ENCODE results near the gene MYBPC3. TPM values are rescaled to one million over a fixed set of nuclear protein-coding genes. Genes with fewer than 3 reads are reported as not detected.

The MYBPC3 gene
- total RNA-seq, 2 donors from 2014 or later = not detected

DNA sequence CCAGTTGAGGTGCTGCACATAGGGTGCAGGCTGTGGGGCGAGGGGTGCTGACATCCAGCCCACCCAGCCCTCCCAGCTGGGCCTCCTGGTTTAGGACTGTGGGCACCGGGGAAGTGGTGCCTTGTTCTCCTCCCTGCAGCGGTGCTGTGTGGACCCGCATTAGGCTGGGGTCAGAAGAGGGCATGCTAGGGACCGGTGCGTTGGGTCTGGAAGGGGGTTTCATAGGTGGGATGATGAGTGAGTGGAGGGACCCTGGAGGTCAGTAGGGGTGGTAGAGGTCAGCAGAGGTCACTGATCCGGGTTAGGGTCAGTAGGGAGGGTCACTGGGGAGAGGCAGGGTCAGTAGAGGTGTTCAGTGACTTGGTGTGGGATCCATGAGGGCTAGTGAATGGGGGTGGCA lies 6.7 kb upstream of the MYBPC3 start:
- no peaks in the 10 kb centered on the region for H3K36me3 Mint-ChIP-seq (ENCODE audit: insufficient read depth in 2 of 2)
- no peaks in the 10 kb centered on the region for H3K27me3 Mint-ChIP-seq (ENCODE audit: low read depth)
- DNase-seq (no peak), ATAC-seq (replicated peaks in 1 of 2) (no peak)
- H3K4me1 Mint-ChIP-seq (ENCODE audit: low read depth) = peaks cover 21% of the 10 kb centered on the region
- H3K9me3 Mint-ChIP-seq = no peaks in the 10 kb centered on the region
- H3K4me3 Mint-ChIP-seq = no peak overlapping the region
- no peak overlapping the region for H3K27ac Mint-ChIP-seq

DNA sequence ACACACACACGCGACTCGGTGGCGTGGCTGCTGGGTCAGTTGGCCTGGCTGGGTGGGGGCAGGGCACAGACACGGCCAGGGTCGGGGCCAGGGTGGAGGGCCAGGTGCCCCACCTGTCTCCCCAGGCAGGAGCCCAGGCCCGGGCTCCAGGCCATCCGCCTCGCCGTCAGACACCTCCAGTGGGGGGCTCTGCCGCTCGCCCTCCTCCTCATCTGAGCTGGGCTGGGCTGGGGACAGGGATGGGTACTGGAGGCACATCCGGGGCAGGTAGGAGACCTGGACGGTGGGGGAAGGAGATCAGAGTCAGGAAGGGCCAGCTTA lies 6.2 kb upstream of the MYBPC3 start:
- H3K4me1 Mint-ChIP-seq (ENCODE audit: low read depth) = peaks cover 21% of the 10 kb centered on the region
- H3K27me3 Mint-ChIP-seq (ENCODE audit: low read depth) = no peaks in the 10 kb centered on the region
- no peak overlapping the region for H3K4me3 Mint-ChIP-seq
- H3K36me3 Mint-ChIP-seq (ENCODE audit: insufficient read depth in 2 of 2) = no peaks in the 10 kb centered on the region
- H3K9me3 Mint-ChIP-seq = no peaks in the 10 kb centered on the region
- no peak for ATAC-seq (replicated peaks in 1 of 2)
- no peak overlapping the region for H3K27ac Mint-ChIP-seq
- DNase-seq = no peak

DNA sequence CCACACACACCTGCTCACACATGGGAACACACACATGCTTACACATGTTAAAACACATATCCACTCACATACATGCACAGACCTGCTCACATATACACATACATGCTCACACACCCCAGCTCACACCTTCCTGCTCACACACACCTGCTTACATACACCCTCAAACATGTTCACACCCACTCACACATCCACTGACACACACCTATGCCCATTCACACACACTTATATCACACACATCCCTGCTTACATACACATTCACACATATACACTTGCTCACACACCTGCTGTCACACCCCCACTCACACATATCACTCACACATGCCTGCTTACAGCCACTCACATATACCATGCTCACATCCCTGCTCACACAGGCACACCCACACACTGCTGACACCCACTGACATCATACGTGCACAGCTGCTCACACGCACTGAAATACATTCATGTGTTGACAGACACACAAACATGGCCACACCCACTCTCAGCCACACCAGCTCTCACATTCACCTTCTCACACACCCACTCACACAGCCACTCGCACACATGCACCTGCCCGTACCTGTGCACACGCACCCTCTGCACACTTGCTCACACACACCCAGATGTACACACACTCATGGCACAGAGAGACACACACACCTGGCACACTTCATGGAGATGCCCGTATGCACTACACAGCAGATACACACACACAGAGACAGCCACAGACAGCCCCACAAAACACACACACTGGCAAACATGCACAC lies 5.7 kb upstream of the MYBPC3 start:
- Mint-ChIP-seq H3K4me3 (no peak overlapping the region), H3K9me3 (no peaks in the 10 kb centered on the region), H3K36me3 (ENCODE audit: insufficient read depth in 2 of 2) (no peaks in the 10 kb centered on the region), H3K4me1 (ENCODE audit: low read depth) (peaks cover 21% of the 10 kb centered on the region), H3K27ac (no peak overlapping the region), H3K27me3 (ENCODE audit: low read depth) (no peaks in the 10 kb centered on the region)
- no peak for DNase-seq
- no peak for ATAC-seq (replicated peaks in 1 of 2)

DNA sequence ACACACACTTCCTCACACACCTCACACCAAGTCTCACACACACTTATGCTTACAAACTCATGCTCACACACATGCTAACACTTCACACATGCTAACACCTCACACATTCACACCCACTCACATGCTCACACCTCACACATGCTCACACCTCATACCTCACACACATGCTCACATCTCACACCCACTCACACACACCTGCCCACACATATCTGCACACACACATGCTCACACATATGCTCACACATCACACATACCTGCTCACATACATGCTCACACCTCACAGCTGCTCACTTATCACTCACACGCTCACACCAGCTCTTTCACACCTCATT lies 4.5 kb upstream of the MYBPC3 start:
- no peak overlapping the region for H3K4me3 Mint-ChIP-seq
- no peaks in the 10 kb centered on the region for H3K36me3 Mint-ChIP-seq (ENCODE audit: insufficient read depth in 2 of 2)
- no peaks in the 10 kb centered on the region for H3K9me3 Mint-ChIP-seq
- H3K4me1 Mint-ChIP-seq (ENCODE audit: low read depth) = peaks cover 21% of the 10 kb centered on the region
- DNase-seq (no peak), ATAC-seq (replicated peaks in 1 of 2) (no peak)
- H3K27ac Mint-ChIP-seq = no peak overlapping the region
- no peaks in the 10 kb centered on the region for H3K27me3 Mint-ChIP-seq (ENCODE audit: low read depth)

DNA sequence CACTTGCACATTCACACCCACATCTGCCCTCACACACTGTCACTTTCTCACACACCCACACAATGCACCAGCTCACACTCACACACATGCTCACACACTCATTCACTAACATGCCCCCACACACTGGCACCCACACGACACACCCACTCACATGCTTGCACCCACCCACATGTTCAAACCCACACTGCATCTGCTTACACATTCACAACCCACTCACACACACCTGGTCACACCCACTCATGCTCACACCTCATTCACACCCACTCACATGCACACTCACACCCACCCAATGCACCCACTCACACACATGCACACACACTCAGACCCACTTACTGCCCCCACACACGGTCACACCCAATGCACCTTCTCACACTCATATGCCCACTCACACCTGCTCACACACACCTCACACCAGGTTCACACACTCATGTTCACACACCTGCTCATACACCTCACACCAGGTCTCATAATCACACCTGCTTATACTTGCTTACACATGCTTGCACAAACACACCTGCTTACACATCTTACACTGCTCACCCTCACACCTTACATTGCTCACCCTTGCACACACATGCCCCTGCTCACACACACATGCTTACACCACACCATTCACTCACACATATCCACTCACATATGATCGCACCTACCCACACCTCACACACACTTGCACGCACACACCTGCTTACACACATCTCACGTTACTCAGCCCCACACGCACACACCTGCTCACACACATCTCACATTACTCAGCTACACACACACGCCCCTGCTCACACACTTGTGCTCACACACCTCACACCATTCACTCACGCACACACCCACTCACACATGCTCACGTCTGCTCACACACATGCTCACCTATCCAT lies 3.9 kb upstream of the MYBPC3 start:
- Mint-ChIP-seq H3K9me3 (no peaks in the 10 kb centered on the region), H3K27ac (no peak overlapping the region)

DNA sequence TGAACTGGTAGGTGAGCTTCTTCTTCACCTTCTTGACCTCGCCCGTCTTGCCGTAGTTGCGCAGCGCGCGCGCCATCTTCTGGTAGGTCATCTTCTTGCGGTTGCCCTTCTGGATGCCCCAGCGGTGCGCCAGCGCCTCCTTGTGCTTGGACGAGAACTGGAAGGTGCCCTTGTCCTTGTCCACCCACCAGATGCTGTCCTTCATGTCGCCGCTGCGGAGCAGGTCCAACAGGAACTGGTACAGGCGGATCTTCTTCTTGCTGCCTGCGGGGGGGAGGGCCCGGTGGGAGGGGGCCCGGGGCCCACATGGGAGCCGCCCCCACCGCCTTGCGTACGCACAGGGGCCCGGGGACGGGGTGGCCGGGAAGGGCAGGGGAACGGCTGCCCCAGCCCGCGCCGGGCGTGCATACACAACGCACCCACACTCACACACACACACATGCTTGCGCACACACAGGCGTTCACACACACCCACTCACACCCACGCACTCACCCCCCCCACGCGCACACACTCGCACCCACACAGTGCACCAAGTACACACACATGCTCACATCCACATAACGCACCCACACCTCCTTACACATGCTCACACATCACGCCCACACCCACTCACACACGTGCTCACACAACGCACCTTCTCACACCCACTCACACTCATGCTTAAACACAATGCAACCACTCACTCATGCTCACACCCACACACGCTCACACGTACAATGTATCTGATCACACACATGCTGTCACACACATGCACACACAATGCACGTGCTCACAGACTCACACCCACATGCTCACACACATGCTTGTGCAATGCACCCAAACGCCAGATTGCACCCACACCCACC lies 3.0 kb upstream of the MYBPC3 start:
- DNase-seq (peak; percentile 69 to 70), ATAC-seq (replicated peaks in 1 of 2) (peak; percentile 44 to 47)
- Mint-ChIP-seq H3K27ac (no peak overlapping the region), H3K36me3 (ENCODE audit: insufficient read depth in 2 of 2) (no peaks in the 10 kb centered on the region), H3K9me3 (no peaks in the 10 kb centered on the region), H3K4me3 (no peak overlapping the region), H3K27me3 (ENCODE audit: low read depth) (no peaks in the 10 kb centered on the region), H3K4me1 (ENCODE audit: low read depth) (peaks cover 11% of the 10 kb centered on the region)

More for the DNA sequence above, 3.9 kb upstream of the MYBPC3 start:
- Mint-ChIP-seq H3K27me3 (ENCODE audit: low read depth) (no peaks in the 10 kb centered on the region), H3K4me3 (no peak overlapping the region), H3K36me3 (ENCODE audit: insufficient read depth in 2 of 2) (no peaks in the 10 kb centered on the region), H3K4me1 (ENCODE audit: low read depth) (peaks cover 17% of the 10 kb centered on the region)
- DNase-seq = no peak
- no peak for ATAC-seq (replicated peaks in 1 of 2)

DNA sequence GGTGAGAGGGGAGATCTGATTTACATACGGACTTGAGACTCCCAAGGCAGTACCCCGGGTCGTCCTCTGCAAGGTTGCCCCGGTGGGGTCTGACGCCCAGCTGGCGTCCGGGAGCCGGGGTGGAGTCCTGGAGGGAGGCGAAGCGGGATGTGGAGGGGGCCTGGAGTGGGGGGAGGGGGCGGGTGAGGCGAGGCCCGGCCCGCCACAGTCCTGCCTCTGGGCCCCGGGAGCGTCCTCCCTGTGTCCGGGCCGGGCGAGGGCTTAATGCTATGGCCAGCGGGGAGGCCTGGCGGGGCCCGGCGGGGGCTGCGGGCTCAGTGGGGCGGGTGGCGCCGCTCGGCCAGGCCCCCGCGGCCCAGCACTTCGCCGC lies 2.4 kb upstream of the MYBPC3 start:
- Mint-ChIP-seq H3K9me3 (no peaks in the 10 kb centered on the region), H3K27ac (no peak overlapping the region), H3K4me1 (ENCODE audit: low read depth) (peaks cover 9% of the 10 kb centered on the region), H3K27me3 (ENCODE audit: low read depth) (no peaks in the 10 kb centered on the region), H3K4me3 (no peak overlapping the region), H3K36me3 (ENCODE audit: insufficient read depth in 2 of 2) (no peaks in the 10 kb centered on the region)
- ATAC-seq (replicated peaks in 1 of 2) = no peak
- no peak for DNase-seq

DNA sequence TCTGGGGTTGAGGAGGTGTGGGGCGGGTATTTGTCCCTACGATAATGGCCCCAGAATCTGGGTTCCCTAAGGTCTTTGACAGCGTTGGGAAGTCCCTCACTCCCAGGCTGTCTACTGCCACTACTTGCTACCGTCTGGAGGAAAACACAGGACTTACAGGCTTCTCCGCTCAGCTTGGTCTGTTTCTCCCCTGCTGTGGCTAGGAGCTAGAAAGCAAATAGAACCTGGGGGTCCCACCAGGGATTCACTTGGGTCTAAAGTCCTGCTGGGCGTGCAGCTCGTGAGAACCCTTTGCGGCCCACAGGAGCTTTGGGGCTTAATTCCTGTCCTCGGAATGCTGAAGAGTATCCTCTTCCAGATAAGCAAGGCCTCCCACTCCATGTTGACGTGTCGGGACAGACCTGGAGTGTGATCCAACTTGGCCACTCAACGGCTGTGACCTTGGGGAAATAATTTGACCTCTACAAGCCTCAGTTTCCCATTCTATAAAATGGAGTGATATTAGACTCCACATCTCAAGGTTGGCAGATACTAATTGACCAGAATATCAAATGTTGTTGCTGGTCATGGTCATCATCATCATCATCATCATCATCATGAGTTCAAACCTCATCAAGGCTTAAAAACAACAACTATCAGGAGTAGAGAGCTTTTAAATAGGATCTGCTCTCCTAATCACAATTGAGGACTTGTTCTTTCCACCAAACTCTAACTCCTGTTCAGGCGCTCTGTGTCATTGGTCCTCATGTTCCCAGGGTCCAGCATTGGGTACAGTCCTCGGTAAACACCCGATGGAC lies 1.7 kb upstream of the MYBPC3 start:
- no peaks in the 10 kb centered on the region for H3K9me3 Mint-ChIP-seq
- ATAC-seq (replicated peaks in 1 of 2) = no peak
- no peaks in the 10 kb centered on the region for H3K27me3 Mint-ChIP-seq (ENCODE audit: low read depth)
- H3K27ac Mint-ChIP-seq = no peak overlapping the region
- no peak overlapping the region for H3K4me3 Mint-ChIP-seq
- DNase-seq = no peak
- no peaks in the 10 kb centered on the region for H3K36me3 Mint-ChIP-seq (ENCODE audit: insufficient read depth in 2 of 2)
- H3K4me1 Mint-ChIP-seq (ENCODE audit: low read depth) = peaks cover 2% of the 10 kb centered on the region

DNA sequence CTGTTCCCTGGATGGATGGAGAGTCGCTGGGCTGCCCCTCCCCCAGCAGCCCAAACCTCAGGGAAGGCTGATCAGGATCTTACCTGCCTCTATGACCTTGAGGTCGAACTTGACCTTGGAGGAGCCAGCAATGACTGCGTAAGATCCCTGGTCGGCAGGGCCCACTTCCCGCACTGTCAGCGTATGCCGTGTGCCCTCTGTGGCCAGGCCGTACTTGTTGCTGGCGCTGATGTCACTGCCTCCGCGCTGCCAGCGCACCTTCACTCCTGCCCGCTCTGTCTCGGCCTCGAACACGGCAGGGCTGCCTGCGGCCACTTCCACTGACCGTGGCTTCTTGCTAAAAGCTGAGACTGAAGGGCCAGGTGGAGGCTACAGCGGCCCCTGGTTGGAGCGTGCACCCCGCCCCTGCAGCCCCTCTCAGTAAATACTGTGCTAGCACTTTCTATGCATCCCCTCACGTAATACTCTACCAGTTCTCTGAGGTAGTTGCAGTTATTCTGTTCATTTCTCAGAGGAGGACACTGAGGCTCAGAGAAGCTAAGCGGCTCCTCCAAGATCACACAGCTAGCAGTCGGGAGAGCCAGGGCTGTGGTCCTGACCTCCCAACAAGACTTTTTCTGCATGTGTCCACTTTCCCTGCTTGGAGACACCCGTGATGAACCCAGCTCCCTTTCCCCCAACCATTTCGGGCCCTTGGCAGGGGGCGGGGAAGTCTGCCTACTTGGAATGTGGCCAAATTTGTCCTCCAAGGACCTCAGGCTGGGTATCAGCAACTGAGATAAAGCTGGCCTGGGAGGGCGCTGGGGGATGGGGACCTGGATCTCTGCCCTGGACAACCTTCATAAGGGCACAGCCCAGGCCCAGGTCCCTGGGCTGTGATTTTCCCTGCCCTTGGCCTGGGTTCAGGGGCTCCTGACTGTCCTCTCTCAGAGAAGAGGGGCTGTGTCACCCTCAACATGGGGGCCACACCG lies 1.1 kb downstream of the MYBPC3 start:
- Mint-ChIP-seq H3K27ac (no peak overlapping the region), H3K4me1 (ENCODE audit: low read depth) (no peaks in the 10 kb centered on the region), H3K27me3 (ENCODE audit: low read depth) (no peaks in the 10 kb centered on the region), H3K9me3 (no peaks in the 10 kb centered on the region), H3K36me3 (ENCODE audit: insufficient read depth in 2 of 2) (no peaks in the 10 kb centered on the region), H3K4me3 (no peak overlapping the region)
- no peak for ATAC-seq (replicated peaks in 1 of 2)
- no peak for DNase-seq

DNA sequence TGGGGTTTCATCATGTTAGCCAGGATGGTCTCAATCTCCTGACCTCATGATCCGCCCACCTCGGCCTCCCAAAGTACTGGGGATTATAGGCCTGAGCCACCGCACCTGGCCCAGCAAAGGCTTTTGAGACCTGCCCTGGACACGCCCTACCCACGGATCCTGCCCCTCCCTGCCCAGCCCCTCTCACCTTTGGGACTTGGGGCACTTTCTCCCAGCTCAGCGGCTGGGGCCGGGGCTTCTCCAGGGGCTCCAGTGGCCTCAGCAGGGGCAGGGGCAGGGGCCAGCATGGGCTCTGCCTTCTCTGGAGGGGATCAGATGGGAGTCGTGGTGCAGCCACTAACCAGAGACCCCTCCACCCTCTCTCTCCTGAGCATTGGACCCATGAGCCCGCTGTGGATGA lies 2.2 kb downstream of the MYBPC3 start:
- Mint-ChIP-seq H3K9me3 (no peaks in the 10 kb centered on the region), H3K4me3 (no peak overlapping the region), H3K27me3 (ENCODE audit: low read depth) (no peaks in the 10 kb centered on the region), H3K4me1 (ENCODE audit: low read depth) (no peaks in the 10 kb centered on the region), H3K27ac (no peak overlapping the region), H3K36me3 (ENCODE audit: insufficient read depth in 2 of 2) (no peaks in the 10 kb centered on the region)
- ATAC-seq (replicated peaks in 1 of 2) (no peak), DNase-seq (no peak)

DNA sequence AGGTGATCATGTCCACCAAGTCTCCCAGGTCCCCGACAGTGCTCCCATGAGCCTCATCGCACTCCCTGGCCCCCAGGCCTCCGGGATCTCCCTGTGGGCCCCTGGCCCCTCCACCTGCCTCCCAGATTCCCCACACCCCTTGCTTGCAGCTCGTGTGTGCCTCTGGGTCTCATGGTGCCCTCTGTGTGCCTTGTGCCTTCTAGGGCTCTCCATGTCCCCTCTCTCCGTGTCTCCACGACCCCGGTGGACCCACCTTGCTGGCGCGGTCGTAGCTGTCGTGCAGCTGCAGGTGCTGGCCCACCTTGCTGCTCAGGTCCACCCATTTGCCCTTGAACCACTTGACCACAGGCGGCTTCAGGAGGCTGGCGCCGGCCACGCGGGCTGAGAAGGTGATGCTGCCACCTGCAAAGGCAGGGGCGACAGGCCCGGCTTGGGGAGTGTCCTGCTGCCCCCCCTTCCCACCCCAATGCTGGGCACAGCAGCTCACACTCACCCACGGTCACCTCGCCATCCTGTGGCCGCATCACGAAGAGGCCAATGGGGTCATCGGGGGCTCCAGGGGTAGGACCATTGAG lies 2.9 kb downstream of the MYBPC3 start:
- no peak for DNase-seq
- Mint-ChIP-seq H3K36me3 (ENCODE audit: insufficient read depth in 2 of 2) (no peaks in the 10 kb centered on the region), H3K27ac (no peak overlapping the region), H3K4me3 (no peak overlapping the region), H3K27me3 (ENCODE audit: low read depth) (no peaks in the 10 kb centered on the region), H3K4me1 (ENCODE audit: low read depth) (no peaks in the 10 kb centered on the region), H3K9me3 (no peaks in the 10 kb centered on the region)
- no peak for ATAC-seq (replicated peaks in 1 of 2)

DNA sequence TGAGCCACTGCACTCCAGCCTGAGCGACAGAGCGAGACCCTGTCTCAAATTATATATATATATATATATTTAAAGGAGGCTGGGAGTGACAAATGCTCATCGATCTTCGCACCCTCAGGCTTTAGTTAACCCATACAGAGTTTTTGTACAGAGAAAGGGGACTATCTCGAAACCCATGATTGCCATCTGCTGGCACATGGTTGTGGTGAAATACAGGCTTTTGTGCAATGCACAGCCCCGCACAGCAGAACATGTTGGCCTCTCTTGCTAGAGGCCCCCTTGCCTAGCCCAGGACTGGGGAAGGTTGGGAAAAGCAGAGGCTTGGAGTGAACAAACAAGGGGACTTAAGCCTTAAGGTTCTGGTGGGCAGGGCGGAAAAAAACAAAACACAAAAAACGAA lies 3.6 kb downstream of the MYBPC3 start:
- H3K27me3 Mint-ChIP-seq (ENCODE audit: low read depth) = no peaks in the 10 kb centered on the region
- no peaks in the 10 kb centered on the region for H3K4me1 Mint-ChIP-seq (ENCODE audit: low read depth)
- no peaks in the 10 kb centered on the region for H3K36me3 Mint-ChIP-seq (ENCODE audit: insufficient read depth in 2 of 2)
- ATAC-seq (replicated peaks in 1 of 2) (no peak), DNase-seq (peak; percentile 10 to 16)
- no peak overlapping the region for H3K4me3 Mint-ChIP-seq
- no peaks in the 10 kb centered on the region for H3K9me3 Mint-ChIP-seq
- H3K27ac Mint-ChIP-seq = no peak overlapping the region
